Measurements from ENCODE around the gene PLA2G2C. TPM values are rescaled to one million over a fixed set of nuclear protein-coding genes. Genes with fewer than 3 reads are reported as not detected.

Gene PLA2G2C
- total RNA-seq, 1 donor from 2014 or later: not detected

DNA sequence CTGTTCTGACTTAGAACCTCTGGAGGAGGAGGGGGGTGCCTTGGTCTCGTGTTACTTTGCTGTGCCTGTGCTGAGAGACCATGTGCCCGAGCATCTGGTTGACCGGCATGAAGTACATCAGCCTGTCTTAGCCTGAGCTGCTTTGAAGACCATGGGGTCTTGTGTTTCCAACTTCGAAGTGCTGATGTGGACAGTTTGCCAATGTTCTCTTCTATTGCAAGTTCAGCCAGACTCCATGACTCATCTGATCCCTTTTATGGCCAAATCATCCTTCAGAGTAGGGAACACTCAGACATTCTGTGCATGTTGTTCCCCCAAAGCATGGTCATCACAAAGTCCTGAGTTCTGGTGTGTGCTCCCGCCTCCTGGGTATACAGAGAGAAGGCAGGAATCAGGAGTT is 6.0 kb upstream of the PLA2G2C start:
- no peak overlapping the region for H3K4me3 ChIP-seq (ENCODE audit: insufficient read depth, low read depth, low read length)
- H3K4me1 ChIP-seq (ENCODE audit: insufficient read depth, low read length): no peaks in the 10 kb centered on the region
- no peak overlapping the region for H3K4me3 Mint-ChIP-seq (ENCODE audit: unreplicated experiment)
- TF ChIP-seq, protein P1, sequence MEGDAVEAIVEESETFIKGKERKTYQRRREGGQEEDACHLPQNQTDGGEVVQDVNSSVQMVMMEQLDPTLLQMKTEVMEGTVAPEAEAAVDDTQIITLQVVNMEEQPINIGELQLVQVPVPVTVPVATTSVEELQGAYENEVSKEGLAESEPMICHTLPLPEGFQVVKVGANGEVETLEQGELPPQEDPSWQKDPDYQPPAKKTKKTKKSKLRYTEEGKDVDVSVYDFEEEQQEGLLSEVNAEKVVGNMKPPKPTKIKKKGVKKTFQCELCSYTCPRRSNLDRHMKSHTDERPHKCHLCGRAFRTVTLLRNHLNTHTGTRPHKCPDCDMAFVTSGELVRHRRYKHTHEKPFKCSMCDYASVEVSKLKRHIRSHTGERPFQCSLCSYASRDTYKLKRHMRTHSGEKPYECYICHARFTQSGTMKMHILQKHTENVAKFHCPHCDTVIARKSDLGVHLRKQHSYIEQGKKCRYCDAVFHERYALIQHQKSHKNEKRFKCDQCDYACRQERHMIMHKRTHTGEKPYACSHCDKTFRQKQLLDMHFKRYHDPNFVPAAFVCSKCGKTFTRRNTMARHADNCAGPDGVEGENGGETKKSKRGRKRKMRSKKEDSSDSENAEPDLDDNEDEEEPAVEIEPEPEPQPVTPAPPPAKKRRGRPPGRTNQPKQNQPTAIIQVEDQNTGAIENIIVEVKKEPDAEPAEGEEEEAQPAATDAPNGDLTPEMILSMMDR (IDR thresholded peaks at IDR 0.05; ENCODE audit: insufficient read depth, low read depth, low read length): no peak
- TF ChIP-seq EZH2 (IDR thresholded peaks at IDR 0.05; ENCODE audit: insufficient read depth, low read length): no peak
- no peak overlapping the region for H2AFZ ChIP-seq (ENCODE audit: low read depth, low read length)
- no peaks in the 10 kb centered on the region for H3K79me2 ChIP-seq (ENCODE audit: insufficient read depth, low read length)
- H3K9ac ChIP-seq (ENCODE audit: low read length): no peak overlapping the region
- H3K27ac Mint-ChIP-seq (ENCODE audit: unreplicated experiment): no peak overlapping the region
- peaks cover 9% of the 10 kb centered on the region for H3K4me1 Mint-ChIP-seq (ENCODE audit: low read depth, unreplicated experiment)
- H3K27me3 ChIP-seq (ENCODE audit: insufficient read depth, low read length): peaks cover 37% of the 10 kb centered on the region
- H4K20me1 ChIP-seq (ENCODE audit: insufficient read depth, low read length): no peaks in the 10 kb centered on the region
- H3K9me3 ChIP-seq (ENCODE audit: insufficient read depth, low read depth, low read length): no peaks in the 10 kb centered on the region
- H3K27me3 Mint-ChIP-seq (ENCODE audit: low read depth, unreplicated experiment): peaks cover 56% of the 10 kb centered on the region
- DNase-seq (ENCODE audit: low read depth): peak; percentile 46
- H3K36me3 ChIP-seq (ENCODE audit: insufficient read depth, low read length): no peaks in the 10 kb centered on the region
- H3K9me3 Mint-ChIP-seq (ENCODE audit: unreplicated experiment): peaks cover 3% of the 10 kb centered on the region
- no peak for FAIRE-seq
- no peak overlapping the region for H3K4me2 ChIP-seq (ENCODE audit: low read length)
- H3K36me3 Mint-ChIP-seq (ENCODE audit: low read depth, unreplicated experiment): peaks cover 2% of the 10 kb centered on the region
- H3K27ac ChIP-seq (ENCODE audit: low read depth, low read length): no peak overlapping the region

DNA sequence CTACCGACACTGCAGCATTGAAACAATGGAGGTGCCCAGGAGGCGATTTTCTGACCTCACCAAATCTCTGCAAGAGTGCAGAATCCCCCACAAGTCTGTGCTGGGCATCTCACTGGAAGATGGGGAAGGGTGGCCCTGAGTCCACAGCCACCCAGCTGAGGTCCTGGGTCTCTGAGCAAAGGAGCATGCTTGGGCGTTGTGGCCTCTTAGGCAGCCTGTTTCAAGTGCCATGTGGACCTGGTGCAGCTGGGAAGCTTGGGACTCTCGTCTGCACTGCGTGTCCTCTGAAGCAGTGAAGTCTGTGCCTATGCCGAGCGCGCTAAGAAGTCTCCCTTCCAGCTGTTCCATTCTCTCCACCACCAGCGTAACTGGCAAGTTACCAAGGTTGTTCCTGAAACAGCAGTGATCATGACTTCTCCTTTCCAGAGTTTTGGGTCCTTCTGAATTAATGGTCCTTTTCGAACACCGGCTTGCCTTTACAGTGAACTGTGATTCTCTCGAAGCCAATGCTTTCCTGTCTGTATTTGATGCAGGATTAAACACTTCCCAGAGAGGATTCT is 5.0 kb upstream of the PLA2G2C start:
- no peak overlapping the region for H3K9ac ChIP-seq (ENCODE audit: low read length)
- no peaks in the 10 kb centered on the region for H4K20me1 ChIP-seq (ENCODE audit: insufficient read depth, low read length)
- FAIRE-seq: no peak
- peaks cover 2% of the 10 kb centered on the region for H3K4me1 ChIP-seq (ENCODE audit: insufficient read depth, low read length)
- no peak overlapping the region for H3K4me3 ChIP-seq (ENCODE audit: insufficient read depth, low read depth, low read length)
- DNase-seq (ENCODE audit: low read depth): no peak
- H3K9me3 ChIP-seq (ENCODE audit: insufficient read depth, low read depth, low read length): no peaks in the 10 kb centered on the region
- no peaks in the 10 kb centered on the region for H3K36me3 ChIP-seq (ENCODE audit: insufficient read depth, low read length)
- peaks cover 62% of the 10 kb centered on the region for H3K27me3 Mint-ChIP-seq (ENCODE audit: low read depth, unreplicated experiment)
- no peak overlapping the region for H3K4me2 ChIP-seq (ENCODE audit: low read length)
- no peak overlapping the region for H3K4me3 Mint-ChIP-seq (ENCODE audit: unreplicated experiment)
- TF ChIP-seq, protein P1 (IDR thresholded peaks at IDR 0.05; ENCODE audit: insufficient read depth, low read depth, low read length): no peak
- no peak for TF ChIP-seq EZH2 (IDR thresholded peaks at IDR 0.05; ENCODE audit: insufficient read depth, low read length)
- H3K79me2 ChIP-seq (ENCODE audit: insufficient read depth, low read length): no peaks in the 10 kb centered on the region
- no peak overlapping the region for H3K27ac Mint-ChIP-seq (ENCODE audit: unreplicated experiment)
- peaks cover 46% of the 10 kb centered on the region for H3K27me3 ChIP-seq (ENCODE audit: insufficient read depth, low read length)
- peaks cover 12% of the 10 kb centered on the region for H3K4me1 Mint-ChIP-seq (ENCODE audit: low read depth, unreplicated experiment)
- no peak overlapping the region for H3K27ac ChIP-seq (ENCODE audit: low read depth, low read length)
- H3K9me3 Mint-ChIP-seq (ENCODE audit: unreplicated experiment): peaks cover 3% of the 10 kb centered on the region
- no peak overlapping the region for H2AFZ ChIP-seq (ENCODE audit: low read depth, low read length)
- peaks cover 2% of the 10 kb centered on the region for H3K36me3 Mint-ChIP-seq (ENCODE audit: low read depth, unreplicated experiment)
